ENCODE measurements around the gene FRMPD4. TPM values are rescaled to one million over a fixed set of nuclear protein-coding genes. Genes with fewer than 3 reads are reported as not detected.

FRMPD4 gene
- total and polyA plus RNA-seq, 2 donors (not counting 3 experiments of a cell fraction or from before 2014, with no cell fraction given), result not detected

DNA sequence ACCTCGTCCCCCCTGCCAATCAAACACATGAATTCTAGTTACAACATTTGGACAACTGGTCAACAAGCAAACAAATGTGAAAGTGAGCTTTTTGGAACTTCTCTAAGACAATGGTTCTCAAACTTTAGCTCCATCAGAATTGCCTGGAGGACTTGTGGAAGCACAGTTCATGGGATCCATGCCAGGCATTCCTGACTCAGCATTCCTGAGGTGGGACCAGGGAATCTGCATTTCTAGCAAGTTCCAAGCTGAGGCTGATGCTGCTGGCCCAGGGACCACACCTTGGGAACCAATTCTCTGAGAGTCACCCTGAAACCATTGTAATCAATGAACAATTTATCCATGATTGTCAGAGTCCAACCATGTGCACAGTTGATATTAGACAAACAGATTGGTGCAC, 609.2 kb downstream of the FRMPD4 start:
- ChIA-PET CTCF (no interaction called here), POLR2A (no interaction called here)
- TF ChIP-seq MAX (IDR thresholded peaks at IDR 0.05; ENCODE audit: insufficient read depth, insufficient read length), result no peak
- no peak for TF ChIP-seq POLR2A (IDR thresholded peaks at IDR 0.05; ENCODE audit: low read depth, low read length)
- no peak for TF ChIP-seq EZH2 (IDR thresholded peaks at IDR 0.05; ENCODE audit: borderline replicate concordance, low read depth, low read length, severe bottlenecking)
- no peak for TF ChIP-seq JUN (IDR thresholded peaks at IDR 0.05; ENCODE audit: borderline replicate concordance, insufficient read depth, insufficient read length, low read depth)
- no peak for TF ChIP-seq POLR2AphosphoS5 (IDR thresholded peaks at IDR 0.05; ENCODE audit: insufficient read depth, low read depth, low read length)
- no peak for TF ChIP-seq CTCF (IDR thresholded peaks at IDR 0.05; ENCODE audit: extremely low read depth in 1 of 2, insufficient read depth in 1 of 2, low read depth in 1 of 2, low read length in 2 of 2)
- no peak for TF ChIP-seq GATA2 (IDR thresholded peaks at IDR 0.05; ENCODE audit: insufficient read depth, insufficient read length, low read depth, low read length)
- TF ChIP-seq MYC (IDR thresholded peaks at IDR 0.05; ENCODE audit: low read depth, low read length), result no peak
- H3K9me1 ChIP-seq (replicated peaks; ENCODE audit: control insufficient read depth, extremely low read depth, insufficient read depth, low read length), result no peaks in the 10 kb centered on the region
- no peak overlapping the region for H3K4me3 ChIP-seq (replicated peaks in 1 of 3; ENCODE audit: insufficient read depth in 1 of 3, low read depth in 1 of 3, low read length in 3 of 3)
- no TSS peak for BruUV-seq (replicated peaks)
- no peak for FAIRE-seq
- H3K79me2 ChIP-seq (ENCODE audit: control insufficient read depth, insufficient read depth, low read length), result no peaks in the 10 kb centered on the region
- H3K4me2 ChIP-seq (ENCODE audit: insufficient read depth, low read length), result no peak overlapping the region
- H3K9me3 ChIP-seq (replicated peaks; ENCODE audit: control insufficient read depth, insufficient read depth, low read length), result no peaks in the 10 kb centered on the region
- no peaks in the 10 kb centered on the region for H4K20me1 ChIP-seq (replicated peaks; ENCODE audit: control insufficient read depth, extremely low read depth, insufficient read depth, low read length)
- H3K27me3 ChIP-seq (ENCODE audit: control insufficient read depth in 2 of 2, insufficient read depth in 2 of 2, low read length in 2 of 2), result no peaks in the 10 kb centered on the region
- no peak overlapping the region for H3K9ac ChIP-seq (replicated peaks; ENCODE audit: extremely low read depth, insufficient read depth, low read length)
- intact Hi-C loops (cut with micrococcal nuclease), result no loop called here
- dilution Hi-C loops (cut with MboI; ENCODE audit: extremely low pct_ligation_motif_present, low sequenced_read_pairs), result no loop called here
- H3K36me3 ChIP-seq (ENCODE audit: control insufficient read depth in 2 of 2, extremely low read depth in 1 of 2, insufficient read depth in 2 of 2, low read length in 2 of 2), result no peaks in the 10 kb centered on the region
- H3K27ac ChIP-seq (ENCODE audit: insufficient read depth, low read depth, low read length), result no peak overlapping the region
- H3K4me1 ChIP-seq (ENCODE audit: control insufficient read depth, extremely low read depth, insufficient read depth, low read length), result no peaks in the 10 kb centered on the region
- DNase-seq (ENCODE audit: low read depth, low spot score), result no peak
- no peak overlapping the region for H2AFZ ChIP-seq (ENCODE audit: low read depth, low read length)
